Measurements from ENCODE around the gene RPH3AL.
"Not testable (repeated sequence)": the region's sequence is repeated elsewhere in the genome, so short reads cannot be mapped to it uniquely, and the experiment has no call there.

The RPH3AL gene

DNA sequence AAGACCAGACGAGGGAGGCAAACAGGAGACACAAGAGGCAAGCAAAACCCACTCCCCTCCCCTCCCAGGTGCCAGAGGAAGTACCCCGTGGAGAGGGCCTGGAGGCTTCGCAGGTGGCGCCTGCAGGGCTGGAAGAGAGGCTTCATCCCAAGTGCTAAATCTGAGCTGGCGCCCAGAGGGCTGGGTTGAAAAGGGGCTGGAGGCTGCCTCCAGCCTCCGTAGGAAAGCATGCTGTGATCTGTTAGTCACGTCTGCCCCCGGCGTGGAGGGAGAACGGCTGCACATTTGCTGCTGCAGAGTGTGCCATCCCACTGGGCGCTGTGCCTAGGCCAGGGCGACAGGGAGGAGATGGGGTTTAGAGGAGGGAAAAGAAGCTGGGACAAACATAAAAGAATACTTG is 16.9 kb downstream of the RPH3AL start:
- peak; percentile 52 for DNase-seq

DNA sequence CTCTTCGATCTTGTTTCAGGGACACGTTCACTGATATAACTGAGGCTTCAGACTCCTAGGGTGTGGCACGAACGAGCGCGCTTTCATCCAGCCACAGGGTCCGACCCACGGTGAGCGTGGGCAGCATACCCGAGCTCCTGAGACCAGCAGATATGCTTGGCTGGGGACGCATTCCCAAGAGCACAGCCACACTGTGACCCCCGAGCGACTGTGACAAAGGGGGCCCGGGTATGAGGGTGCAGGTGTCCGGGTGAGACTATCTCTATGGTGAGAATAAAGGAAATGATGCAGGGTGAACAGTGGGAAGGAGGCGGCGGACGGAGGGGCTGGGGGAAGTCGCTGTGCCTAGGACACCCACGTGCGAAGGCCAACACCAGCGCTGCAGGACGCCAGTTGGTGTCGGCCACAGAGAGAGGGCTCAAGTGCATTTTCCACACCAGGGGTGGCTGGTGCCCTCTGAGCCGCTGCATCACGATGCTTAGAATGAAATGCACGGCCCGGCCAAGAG is 17.6 kb downstream of the RPH3AL start:
- no peak for DNase-seq

DNA sequence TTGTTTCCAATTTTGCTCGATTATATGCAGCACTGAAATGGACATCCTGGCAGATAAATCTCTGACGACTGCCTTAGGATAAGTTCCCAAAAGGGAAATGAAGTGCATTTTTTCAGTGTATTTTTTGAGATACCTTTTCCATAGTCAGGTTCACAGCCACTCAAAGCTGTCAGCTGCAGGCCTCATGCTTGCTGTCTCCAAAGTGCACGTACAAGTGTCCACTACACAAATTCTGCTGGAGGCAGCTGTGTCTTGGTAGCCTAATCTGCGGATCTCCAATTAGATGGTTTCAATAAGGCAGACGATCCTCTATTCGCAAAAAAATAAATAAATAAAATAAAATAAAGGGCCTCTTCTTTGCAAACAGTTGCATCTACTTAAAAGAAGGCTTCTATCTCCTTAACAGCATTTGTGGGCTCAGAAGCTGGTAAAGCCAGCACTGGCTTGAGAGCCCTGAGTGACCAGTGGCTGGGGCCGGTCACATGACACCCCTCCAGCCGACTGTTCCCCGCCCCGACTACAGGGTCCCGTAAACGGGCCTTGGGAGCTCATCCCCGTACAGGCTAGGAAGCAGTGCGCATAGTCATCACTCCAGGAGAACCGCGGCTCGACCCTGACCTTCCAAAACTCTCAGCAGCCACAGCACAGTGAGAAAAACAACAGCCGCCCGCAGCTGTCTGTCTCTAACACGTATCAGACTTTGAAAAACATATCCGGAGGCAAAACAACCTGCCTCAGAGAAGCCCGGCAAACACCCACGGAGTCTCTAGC is 18.8 kb downstream of the RPH3AL start:
- no peak for DNase-seq

DNA sequence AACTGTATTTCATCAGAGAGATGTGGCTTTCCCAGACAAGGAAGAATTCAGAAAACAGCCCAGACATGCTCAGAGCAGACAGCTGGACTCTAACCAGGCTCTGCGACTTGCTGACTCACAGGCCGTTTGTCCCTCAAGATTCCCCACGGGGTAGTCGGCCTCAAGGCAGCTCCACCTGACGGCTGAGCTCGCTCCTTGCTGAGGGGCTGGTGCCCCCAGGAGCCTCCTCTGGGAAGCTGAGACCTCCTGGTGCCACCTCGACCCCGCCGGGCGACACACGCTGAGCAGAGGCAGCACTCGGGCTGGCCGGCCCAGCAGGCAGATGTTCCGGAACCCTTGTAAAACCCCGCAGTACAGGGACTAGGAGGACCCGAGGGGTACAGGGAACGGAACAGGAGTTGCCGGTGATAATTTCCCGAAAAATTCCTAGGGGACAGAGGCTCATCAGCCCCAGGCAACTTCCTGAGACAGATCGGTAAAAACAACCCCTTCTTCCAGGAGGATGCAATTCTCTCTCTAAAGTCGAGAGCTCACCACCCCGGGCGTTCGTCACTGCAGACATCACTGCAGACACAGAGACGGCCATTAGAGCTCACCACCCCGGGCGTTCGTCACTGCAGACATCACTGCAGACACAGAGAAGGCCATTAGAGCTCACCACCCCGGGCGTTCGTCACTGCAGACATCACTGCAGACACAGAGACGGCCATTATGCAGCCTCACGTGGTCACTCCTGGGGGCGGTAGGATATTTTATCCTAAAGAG is 19.9 kb downstream of the RPH3AL start:
- DNase-seq: no peak

DNA sequence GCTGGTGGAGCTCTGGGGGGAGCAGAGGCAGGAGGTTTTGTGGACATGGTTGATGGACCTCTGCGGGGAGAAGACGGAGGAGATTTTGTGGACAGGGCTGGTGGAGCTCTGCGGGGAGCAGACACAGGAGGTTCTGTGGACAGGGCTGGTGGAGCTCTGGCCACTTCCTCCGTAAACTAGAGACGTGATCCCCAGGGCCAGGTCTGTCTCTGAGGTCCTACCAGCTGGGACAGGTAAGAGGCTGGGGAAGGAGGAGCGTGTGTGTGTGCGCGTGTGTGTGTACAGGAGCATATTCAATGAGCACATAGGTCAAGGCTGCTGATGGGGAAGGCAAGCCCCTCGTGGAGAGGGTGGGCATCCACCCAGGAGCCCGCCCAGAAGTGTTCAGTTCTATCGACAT is 20.6 kb downstream of the RPH3AL start:
- DNase-seq: no peak

DNA sequence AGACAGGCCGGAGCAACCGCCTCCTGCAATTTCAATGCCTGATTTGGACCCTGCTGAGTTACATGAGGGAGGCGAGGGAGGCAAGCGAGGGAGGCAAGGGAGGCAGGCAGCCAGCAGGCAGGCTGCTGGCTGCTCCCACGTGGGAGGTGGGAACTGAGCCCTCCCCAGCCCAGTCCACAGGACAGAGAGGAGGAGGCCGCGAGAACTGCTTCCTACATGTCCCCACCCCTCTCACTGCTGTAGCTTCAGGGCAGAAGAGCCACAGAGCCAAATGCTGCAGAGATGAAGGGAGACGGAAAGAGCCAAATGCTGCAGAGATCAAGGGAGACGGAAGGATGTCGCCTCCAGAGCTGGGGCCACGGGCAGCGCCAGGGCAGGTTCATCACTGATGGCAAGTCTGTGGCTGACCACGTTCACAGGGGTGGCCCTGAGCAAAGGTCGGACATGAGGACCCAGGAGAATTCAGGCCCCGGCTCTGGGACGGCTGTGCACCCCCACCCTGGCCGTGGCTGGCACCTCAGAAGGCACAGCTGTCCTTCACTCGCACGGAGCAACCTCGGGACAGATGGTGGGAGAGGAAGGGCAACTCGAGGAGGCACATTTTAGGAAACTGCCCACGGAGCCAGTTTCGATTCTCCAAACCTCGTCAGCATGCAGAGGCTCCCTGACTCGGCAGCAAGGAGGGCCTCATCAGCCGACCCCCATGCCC is 21.5 kb downstream of the RPH3AL start:
- DNase-seq: no peak

DNA sequence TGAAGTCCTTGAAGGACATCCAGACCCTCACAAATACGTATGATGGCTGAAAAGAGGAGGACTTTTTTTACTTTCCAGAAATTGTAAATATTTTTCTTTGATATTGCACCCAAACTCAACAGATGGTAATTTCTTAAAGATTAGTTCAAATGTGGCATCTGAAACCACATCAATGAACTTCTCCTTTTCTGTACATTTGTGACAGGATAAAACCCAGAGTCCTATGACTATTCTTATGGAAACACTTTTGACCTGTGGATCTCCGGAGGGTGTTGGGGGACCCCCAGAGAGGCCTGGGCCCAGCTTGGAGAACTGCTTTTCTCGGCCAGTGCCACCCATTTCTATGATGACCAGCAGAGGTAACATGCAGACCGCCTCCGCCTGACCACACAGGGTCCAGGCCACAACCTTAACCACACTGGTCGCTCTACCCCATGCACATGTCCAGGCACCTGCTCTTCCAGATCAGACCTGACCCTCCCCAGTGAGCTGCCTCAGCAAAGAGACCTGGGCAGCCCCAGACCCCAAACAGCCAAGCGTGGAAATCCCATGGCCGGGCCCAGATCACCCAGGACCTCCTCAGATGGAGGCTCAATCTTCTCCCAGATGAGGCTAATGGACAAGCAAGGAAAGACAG is 22.7 kb downstream of the RPH3AL start:
- no peak for DNase-seq

DNA sequence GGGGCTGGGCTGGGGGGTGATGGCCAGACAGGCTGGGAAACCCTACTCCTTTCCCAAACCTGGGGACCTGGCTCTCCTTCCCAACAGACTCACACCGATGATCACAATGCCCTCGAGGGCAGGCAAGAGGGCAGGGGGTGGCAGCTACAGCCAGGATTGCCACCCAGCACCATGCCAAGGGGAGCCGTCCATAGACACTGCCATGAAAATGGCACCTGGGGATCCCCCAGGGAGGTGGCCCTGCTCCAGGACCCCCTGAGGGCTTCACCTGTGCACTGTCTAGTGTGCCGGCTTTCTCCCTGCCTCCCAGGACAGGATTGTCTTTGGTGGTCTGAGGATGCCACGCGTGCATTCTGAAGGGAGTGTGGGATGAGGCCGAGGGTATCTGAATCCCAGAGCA is 24.6 kb downstream of the RPH3AL start:
- no peak for DNase-seq

DNA sequence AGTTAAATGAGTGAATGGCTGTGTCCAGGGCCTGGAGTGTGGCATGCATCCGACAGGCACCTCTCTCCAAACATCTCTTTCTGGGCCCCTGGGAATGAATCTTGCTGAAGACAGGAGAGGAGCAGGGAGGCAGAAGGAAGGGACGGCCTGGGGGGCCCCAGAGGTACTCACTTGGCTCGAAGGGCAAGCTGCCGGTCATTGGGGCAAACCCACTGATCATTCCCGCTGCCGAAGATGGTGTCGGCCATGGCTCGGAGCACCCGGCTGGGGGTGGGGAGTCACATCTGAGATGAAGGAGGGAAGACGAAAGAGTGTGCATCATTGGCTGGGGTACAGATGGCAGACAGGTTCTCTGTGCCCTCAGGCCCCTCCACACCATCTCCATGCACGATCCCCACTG is 25.3 kb downstream of the RPH3AL start:
- DNase-seq: no peak

DNA sequence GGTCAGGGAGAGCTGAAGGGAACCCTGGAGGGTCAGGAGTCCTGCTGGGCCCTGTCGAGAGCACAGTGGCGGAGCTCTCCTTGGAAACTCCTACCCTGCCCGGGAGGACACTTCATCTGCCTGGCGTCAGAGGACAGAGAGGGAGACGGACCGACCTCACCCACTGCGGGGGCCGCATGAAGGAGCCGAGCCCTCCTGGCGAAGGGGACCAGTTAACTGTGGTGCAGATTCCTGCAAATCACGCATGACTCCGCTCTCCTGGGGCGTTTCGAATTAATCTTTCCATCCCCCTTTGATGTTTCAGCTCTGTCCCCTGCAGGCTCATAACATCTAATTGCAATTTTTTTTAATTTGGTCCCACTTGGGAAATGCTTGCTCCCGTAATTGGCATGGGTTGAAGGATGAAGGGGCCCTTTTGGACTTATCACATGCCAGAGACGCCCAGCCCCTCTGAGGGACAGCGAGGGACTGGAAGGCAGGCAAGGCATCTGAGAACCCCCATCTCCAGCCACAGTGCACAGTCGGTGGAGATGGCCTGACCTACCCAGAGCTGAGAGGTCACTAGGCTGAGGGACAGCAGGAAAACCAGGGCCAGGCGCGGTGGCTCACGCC is 26.5 kb downstream of the RPH3AL start:
- no peak for DNase-seq

DNA sequence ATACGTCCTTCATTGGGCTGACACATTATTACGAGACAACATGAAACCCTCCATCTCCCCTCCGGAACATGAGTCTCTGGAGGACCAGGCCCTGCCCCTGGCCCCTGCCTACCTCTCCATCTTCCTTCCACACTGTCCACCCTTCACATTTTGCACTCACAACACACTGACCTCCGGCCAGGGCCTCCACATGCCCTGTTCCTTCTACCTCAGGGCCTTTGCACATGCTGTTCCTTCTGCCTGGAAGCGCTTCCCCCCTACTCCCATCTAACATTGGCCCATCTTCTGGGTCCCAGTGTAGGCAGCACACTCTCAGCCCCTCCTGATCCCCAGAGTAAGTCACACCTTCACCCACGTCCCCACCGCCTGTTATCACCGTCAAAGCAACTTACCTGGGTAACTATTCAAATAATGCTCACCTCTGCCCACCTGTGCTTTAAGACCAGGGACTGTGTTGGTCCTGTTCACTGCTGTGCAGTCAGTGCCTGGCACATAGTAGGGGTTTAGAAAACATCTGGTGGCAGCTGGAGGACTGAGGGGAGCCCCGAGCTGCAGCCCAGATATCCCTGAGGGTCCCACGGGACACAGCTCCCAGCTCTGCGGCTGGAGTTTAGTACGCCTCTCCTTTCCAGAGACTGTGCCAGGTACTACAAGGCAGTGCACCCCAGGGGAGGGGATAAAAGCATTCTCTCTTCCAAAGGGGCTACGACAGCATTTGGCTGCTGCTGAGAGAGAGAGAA is 27.2 kb downstream of the RPH3AL start:
- DNase-seq: no peak

DNA sequence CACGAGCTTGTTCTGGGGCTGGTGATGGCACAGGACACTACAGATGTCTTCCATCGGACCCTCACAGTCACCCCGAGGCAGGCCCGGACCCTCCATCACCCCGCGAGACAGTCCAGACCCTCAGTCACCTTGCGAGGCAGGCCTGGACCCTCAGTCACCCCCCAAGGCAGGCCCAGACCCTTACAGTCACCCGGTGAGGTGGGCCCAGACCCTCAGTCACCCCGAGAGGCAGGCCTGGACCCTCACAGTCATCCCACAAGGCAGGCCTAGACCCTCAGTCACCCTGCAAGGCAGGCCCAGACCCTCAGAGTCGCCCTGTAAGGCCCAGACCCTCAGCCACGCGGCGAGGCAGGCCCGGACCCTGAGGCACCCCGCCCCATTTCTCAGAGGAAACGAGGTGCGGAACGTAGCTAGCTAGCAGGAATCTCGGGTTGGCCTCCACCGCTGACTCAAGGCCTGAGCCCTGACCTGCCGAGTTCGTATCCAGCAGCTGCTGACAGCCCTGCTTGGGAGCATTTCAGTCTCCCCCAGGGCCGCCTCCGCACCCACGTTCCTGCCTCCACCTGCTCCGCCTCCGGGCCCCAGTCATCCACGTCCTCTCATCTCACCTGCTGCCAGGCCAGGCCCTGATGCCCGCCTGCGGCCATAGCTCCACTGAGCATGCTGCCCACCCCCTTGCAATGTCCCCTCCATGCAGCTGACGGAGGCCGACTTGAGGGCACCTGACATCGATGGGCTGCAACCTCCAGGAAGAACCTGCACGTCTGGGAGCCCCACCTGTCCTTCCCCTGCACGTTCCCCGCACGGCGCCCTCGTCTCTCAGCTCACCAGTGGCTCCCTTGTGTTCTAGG is 28.7 kb downstream of the RPH3AL start:
- no peak for DNase-seq

DNA sequence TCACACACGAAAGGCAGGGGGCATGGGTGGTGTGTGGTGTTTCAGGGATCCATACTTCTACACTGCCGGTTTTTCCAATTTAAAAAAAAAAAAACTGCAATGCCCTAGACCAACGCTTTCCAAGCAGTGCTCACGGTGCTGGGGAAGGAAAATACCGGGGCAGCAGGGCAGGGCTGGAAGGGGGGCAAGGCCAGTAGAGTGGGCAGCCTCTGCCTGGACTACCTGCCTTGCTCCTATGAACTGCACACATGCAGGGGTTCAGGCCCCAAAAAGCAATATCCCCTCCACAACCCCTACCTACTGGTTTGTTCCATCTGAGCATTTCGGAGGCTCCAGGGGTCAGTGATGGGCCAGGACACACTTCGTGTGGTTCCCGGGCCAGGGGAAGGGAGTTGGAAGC is 29.4 kb downstream of the RPH3AL start:
- DNase-seq: no peak

DNA sequence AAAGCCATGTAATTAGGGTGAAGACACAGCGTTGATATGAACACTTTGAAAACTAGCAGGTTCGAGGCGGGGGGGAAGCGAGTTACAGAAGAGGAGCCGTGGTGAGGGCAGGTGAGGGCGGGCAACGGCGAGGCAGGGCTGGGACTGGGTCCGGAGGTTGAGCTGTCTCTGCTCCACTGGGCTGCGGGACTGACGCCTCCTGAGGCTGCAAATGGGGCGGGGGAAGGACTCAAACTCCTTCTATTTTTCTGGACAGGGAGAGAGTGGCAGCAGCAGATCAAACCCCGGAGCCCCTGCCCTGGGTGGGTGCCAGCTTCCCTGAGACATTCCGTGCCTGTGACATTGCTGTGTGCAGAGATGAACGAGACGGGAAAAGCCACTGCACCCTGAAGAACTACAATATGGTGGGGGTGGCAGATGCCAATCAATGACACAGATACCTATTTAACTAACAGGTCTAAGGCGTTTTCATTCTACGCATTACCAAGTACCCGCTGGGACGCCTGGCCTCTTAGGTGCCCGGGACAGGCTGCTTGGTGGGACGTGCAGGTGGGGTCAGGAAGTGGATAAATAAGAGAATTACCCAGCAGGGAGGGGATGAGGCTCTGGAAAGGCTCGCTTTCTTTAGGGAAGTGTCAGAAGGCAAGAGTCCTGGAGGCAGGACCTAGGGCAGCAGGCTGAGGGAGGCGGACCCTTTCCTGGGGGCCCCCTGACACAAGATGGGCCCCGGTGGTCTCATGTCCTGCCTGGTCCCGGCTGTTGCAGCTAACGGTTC is 30.4 kb downstream of the RPH3AL start:
- DNase-seq: no peak

DNA sequence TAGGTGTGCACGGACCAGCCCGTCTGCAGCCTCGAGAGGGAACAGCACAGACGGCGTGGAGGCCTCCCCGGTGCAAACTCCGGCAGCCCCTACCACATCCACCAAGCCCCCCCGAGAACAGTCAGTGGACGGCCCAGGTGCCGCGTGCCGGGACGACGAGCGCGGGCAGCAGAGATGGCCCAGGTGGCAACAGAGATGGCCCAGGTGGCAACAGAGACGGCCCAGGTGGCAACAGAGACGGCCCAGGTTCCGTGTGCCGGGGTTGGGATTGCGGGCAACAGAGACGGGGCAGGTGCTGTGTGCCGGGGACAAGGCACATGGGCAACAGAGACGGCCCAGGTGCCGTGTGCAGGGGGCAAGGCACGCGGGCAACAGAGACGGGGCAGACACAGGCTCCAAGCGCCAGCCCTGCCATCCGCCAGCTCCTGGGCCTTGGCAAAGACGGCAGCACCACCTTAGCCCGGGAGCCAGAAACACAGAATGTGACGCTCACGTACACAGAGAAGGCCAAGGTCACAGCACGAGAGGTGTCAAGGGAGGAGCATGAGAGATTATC is 31.1 kb downstream of the RPH3AL start:
- no peak for DNase-seq

DNA sequence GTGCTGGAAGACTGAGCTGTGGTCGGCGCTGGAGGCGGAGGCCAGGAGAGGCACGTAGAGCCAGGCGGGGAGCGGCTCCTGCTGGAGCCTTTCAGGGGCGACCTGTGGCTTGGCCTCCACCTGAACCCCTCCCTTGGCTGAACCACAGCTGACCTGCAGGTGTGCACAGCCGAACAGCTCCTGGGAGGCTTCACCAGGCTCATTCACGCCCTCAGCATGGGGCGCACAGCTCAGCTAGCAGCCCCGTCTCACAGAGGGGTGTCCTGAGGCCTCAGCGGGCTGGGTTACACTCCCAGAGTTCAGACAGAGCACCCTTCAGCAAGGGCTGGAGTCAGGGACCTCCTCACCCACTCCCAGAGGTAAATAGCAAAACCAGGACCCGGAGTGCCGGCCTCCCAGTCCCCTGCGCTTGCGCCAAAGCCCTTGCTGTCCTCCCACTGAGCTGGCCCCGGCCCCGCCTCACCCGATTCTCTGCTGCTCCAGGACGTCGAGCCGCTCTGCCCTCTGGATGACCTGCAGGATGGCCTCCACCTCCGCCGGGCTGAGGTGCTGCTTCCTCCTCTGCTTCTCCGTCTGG is 31.7 kb downstream of the RPH3AL start:
- DNase-seq: no peak

DNA sequence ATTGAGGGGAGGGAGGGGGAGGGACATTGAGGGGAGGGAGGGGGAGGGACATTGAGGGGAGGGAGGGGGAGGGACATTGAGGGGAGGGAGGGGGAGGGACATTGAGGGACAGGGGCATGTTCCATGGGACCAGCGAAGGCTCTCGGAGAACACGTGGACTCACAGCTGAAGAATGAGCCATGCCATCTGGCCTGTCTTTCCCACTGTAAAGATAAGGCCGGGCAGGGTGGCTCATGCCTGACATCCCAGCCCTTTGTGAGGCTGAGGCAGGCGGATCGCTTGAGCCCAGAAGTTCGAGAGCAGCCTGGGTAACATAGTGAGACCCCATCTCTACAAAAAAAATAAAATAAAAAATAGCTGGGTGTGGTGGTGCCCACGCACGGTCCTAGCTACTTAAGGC is 32.5 kb downstream of the RPH3AL start:
- no peak for DNase-seq

DNA sequence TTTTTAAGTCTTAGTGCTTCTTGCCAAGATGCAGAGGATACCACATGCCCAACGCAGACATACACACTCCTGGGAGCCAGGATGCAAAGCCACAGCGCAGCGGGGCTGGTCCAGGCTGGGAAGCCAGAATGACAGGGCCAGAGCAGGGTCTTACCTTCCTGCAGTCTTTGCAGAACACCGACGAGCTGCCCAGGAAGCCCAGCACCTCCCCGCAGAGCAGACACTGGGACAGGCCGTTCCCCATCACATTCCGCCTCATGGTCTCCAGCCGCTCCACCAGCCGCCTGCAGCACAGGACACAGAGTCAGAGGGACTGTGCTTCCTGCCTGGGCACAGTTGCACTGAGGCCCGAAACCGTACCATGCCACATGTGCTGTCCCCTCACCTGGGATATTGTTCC is 33.3 kb downstream of the RPH3AL start:
- DNase-seq: no peak

DNA sequence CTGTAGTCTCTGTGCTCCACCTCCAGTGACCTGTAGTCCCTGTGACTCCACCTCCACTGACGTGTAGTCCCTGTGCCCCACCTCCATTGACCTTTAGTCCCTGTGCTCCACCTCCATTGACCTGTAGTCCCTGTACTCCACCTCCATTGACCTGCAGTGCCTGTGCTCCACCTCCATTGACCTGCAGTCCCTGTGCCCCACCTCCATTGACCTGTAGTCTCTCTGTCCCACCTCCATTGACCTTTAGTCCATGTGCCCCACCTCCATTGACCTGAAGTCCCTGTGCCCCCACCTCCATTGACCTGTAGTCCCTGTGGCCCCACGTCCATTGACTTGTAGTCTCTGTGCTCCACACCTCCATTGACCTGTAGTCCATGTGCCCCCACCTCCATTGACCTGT is 35.5 kb downstream of the RPH3AL start:
- DNase-seq: not testable (repeated sequence)
